HepG2 (cell line): ENCODE results near the gene MSI2. TPM values are rescaled to one million over a fixed set of nuclear protein-coding genes. Genes with fewer than 3 reads are reported as not detected.

Source experiments
- ATF1 ChIP-seq: IDR thresholded peaks from 2 replicates; pipeline ENCODE4 v1.6.1; 2016; ENCODE audit warnings: mild to moderate bottlenecking, control low read depth
- CBFB ChIP-seq: sonication (generic); formaldehyde crosslinking; IDR thresholded peaks from 2 replicates; pipeline ENCODE4 v1.4.0; 2020; ENCODE audit warnings: missing genetic modification reagents
- GZF1 ChIP-seq: sonication (generic); formaldehyde crosslinking; IDR thresholded peaks from 2 replicates; pipeline ENCODE4 v1.5.1; 2020; ENCODE audit warnings: mild to moderate bottlenecking, missing genetic modification reagents
- HDAC1 ChIP-seq: sonication (generic); formaldehyde crosslinking; IDR thresholded peaks from 2 replicates; pipeline ENCODE4 v1.5.1; 2020; ENCODE audit warnings: mild to moderate bottlenecking, missing genetic modification reagents
- NFIC ChIP-seq: IDR thresholded peaks from 2 replicates; pipeline ENCODE4 v1.6.1; 2012; ENCODE audit warnings: mild to moderate bottlenecking, low read length, inconsistent platforms
- NR2F1 ChIP-seq, 2 experiments: fragments of 450-650 bp in 1 of 2; formaldehyde crosslinking in 1 of 2; IDR thresholded peaks; 2 replicates each; pipeline versions ENCODE4 v1.5.0 to v1.6.1; 2016 to 2020; ENCODE audit warnings: mild to moderate bottlenecking in 1 of 2, missing compliant biosample characterization in 1 of 2, missing genetic modification reagents in 1 of 2, moderate library complexity in 1 of 2
- PATZ1 ChIP-seq: sonication (generic); formaldehyde crosslinking; IDR thresholded peaks from 2 replicates; pipeline ENCODE4 v1.4.0; 2020; ENCODE audit warnings: missing genetic modification reagents
- PHF20 ChIP-seq: sonication (generic); formaldehyde crosslinking; IDR thresholded peaks from 2 replicates; pipeline ENCODE4 v1.5.0; 2020; ENCODE audit warnings: mild to moderate bottlenecking, missing genetic modification reagents
- POGZ ChIP-seq: sonication (generic); formaldehyde crosslinking; IDR thresholded peaks from 2 replicates; pipeline ENCODE4 v1.4.0; 2020; ENCODE audit warnings: mild to moderate bottlenecking, missing genetic modification reagents
- SKI ChIP-seq: fragments of 450-650 bp; IDR thresholded peaks from one replicate; pipeline ENCODE4 v1.6.1; 2018; ENCODE audit warnings: mild to moderate bottlenecking; ENCODE audit not compliant: partially characterized antibody
- SOX13 ChIP-seq, 3 experiments: fragments of 450-650 bp in 1 of 3; sonication (generic) in 1 of 3; formaldehyde crosslinking in 1 of 3; IDR thresholded peaks in 2 of 3; conservative IDR thresholded peaks in 1 of 3; 2 replicates each; pipeline versions ENCODE4 v1.5.0 to v1.6.1; 2016 to 2020; ENCODE audit warnings: antibody characterized with exemption in 1 of 3, mild to moderate bottlenecking in 1 of 3, missing compliant biosample characterization in 1 of 3, missing genetic modification reagents in 1 of 3, moderate library complexity in 1 of 3
- SRY ChIP-seq: sonication (generic); formaldehyde crosslinking; IDR thresholded peaks from 2 replicates; pipeline ENCODE4 v1.8.0; 2022; ENCODE audit warnings: mild to moderate bottlenecking, missing genetic modification reagents
- TBX2 ChIP-seq: sonication (generic); formaldehyde crosslinking; IDR thresholded peaks from 2 replicates; pipeline ENCODE4 v1.5.0; 2020; ENCODE audit warnings: missing genetic modification reagents, mild to moderate bottlenecking, borderline replicate concordance
- TEAD3 ChIP-seq: optimal IDR thresholded peaks from 2 replicates; pipeline ENCODE3; 2016; ENCODE audit warnings: borderline replicate concordance
- ZBTB25 ChIP-seq: IDR thresholded peaks from 2 replicates; pipeline ENCODE4 v1.6.1; 2018; ENCODE audit warnings: missing genetic modification reagents
- ZBTB7B ChIP-seq: sonication (generic); formaldehyde crosslinking; IDR thresholded peaks from 2 replicates; pipeline ENCODE4 v1.4.0; 2020; ENCODE audit warnings: missing genetic modification reagents
- ZNF205 ChIP-seq: IDR thresholded peaks from 2 replicates; pipeline ENCODE4 v1.6.1; 2018; ENCODE audit warnings: missing biosample characterization, missing genetic modification reagents
- ZNF337 ChIP-seq: sonication (generic); formaldehyde crosslinking; IDR thresholded peaks from 2 replicates; pipeline ENCODE4 v1.5.1; 2020; ENCODE audit warnings: missing genetic modification reagents, low read depth, mild to moderate bottlenecking, borderline replicate concordance
- ZNF430 ChIP-seq: sonication (generic); formaldehyde crosslinking; IDR thresholded peaks from 2 replicates; pipeline ENCODE4 v1.9.0; 2021; ENCODE audit warnings: mild to moderate bottlenecking, missing genetic modification reagents
- ZNF501 ChIP-seq: sonication (generic); formaldehyde crosslinking; IDR thresholded peaks from 2 replicates; pipeline ENCODE4 v1.5.1; 2020; ENCODE audit warnings: mild to moderate bottlenecking, moderate library complexity, missing genetic modification reagents
- ZNF547 ChIP-seq: sonication (generic); formaldehyde crosslinking; IDR thresholded peaks from 2 replicates; pipeline ENCODE4 v1.5.1; 2020; ENCODE audit warnings: mild to moderate bottlenecking, missing genetic modification reagents
- ZXDC ChIP-seq: sonication (generic); formaldehyde crosslinking; IDR thresholded peaks from 2 replicates; pipeline ENCODE4 v1.5.0; 2020; ENCODE audit warnings: mild to moderate bottlenecking, missing genetic modification reagents
- polyA plus RNA-seq, 8 experiments: library from polyadenylated mRNA; depleted of rRNA in 3 of 8; stranded (reverse) in 7 of 8; unstranded in 1 of 8; fragments of >200 nt; fragmentation: Illumina TruSeq in 4 of 8; extraction: Trizol in 4 of 8; gene quantifications; 2 replicates each; pipeline versions ENCODE4 v1.2.1 to v1.2.3, GENCODE V29; 2011 to 2016; ENCODE audit warnings: low read depth in 4 of 8, missing spikeins in 1 of 8, mixed read lengths in 1 of 8; ENCODE audit not compliant: insufficient read depth in 1 of 8
- total RNA-seq, 5 experiments: library from RNA; depleted of rRNA; stranded (reverse); fragments of >200 nt; fragmentation: Illumina TruSeq; extraction: Trizol; gene quantifications; 2 replicates each; pipeline ENCODE4 v1.2.3, GENCODE V29; 2016; ENCODE audit warnings: low read depth in 1 of 5
- TF ChIP-seq, protein P1 (sequence below): sonication (generic); formaldehyde crosslinking; IDR thresholded peaks from 2 replicates; pipeline ENCODE4 v1.5.0; 2020; ENCODE audit warnings: missing genetic modification reagents

The MSI2 gene
- total and polyA plus RNA-seq, 2 of the 13 experiments (the other 11 are each of a cell fraction or from before 2014, with no cell fraction given) = 77.5 to 78.4 TPM

GRCh38 chr17:57284984-57285646 is 28.8 kb downstream of the MSI2 start (continued):
- TF ChIP-seq ZBTB25 (CRISPR knock-in tag) = 0 out of 2 replicates have a peak, but pooled peaks have one; percentile 41
- TF ChIP-seq ZNF547 (CRISPR knock-in tag) = no peak
- TF ChIP-seq ATF1 (CRISPR knock-in tag) = no peak
- TF ChIP-seq ZNF430 (CRISPR knock-in tag) = no peak
- no peak for TF ChIP-seq SOX13 (IDR thresholded peaks at IDR 0.05)
- peak in 1 of 2 experiments; percentile 88; a peak in 2 of 4 replicates for TF ChIP-seq SOX13 (CRISPR knock-in tag; conservative IDR thresholded peaks at IDR 0.05 in 1 of 2, IDR thresholded peaks at IDR 0.05 in 1 of 2)
- peak; percentile 89; the same call in 1 of the 2 replicates for TF ChIP-seq ZNF205 (CRISPR knock-in tag)
- TF ChIP-seq ZXDC (CRISPR knock-in tag) = no peak
- peak; percentile 24; the same call in 1 of the 2 replicates for TF ChIP-seq HDAC1
- peak; percentile 68; the same call in 1 of the 2 replicates for TF ChIP-seq CBFB (CRISPR knock-in tag)
- 0 out of 4 replicates have a peak, but pooled peaks have one; percentile 24 to 47 for TF ChIP-seq NR2F1 (CRISPR knock-in tag; IDR thresholded peaks at IDR 0.05)
- TF ChIP-seq ZBTB7B (CRISPR knock-in tag) = peak; percentile 70; the same call in 1 of the 2 replicates
- TF ChIP-seq ZNF501 (CRISPR knock-in tag) = peak; percentile 61; the same call in 1 of the 2 replicates
- TF ChIP-seq NFIC = peak; percentile 40; the same call in 1 of the 2 replicates
- TF ChIP-seq ZNF337 (CRISPR knock-in tag) = 0 out of 2 replicates have a peak, but pooled peaks have one; percentile 49
- no peak for TF ChIP-seq PHF20
- TF ChIP-seq, protein P1, sequence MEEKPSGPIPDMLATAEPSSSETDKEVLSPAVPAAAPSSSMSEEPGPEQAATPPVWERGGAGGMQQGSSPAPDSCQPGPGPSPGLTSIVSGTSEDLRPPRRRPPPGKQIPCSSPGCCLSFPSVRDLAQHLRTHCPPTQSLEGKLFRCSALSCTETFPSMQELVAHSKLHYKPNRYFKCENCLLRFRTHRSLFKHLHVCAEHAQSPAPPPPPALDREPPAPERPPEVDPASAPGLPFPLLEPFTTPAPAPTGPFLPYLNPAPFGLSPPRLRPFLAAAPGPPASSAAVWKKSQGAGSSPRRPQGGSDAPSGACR (CRISPR knock-in tag) = 0 out of 2 replicates have a peak, but pooled peaks have one; percentile 32
- peak; percentile 55 for TF ChIP-seq TBX2 (CRISPR knock-in tag)
- TF ChIP-seq PATZ1 (CRISPR knock-in tag) = peak; percentile 81
- TF ChIP-seq TEAD3 (CRISPR knock-in tag) = peak; percentile 23
- no peak for TF ChIP-seq SRY (CRISPR knock-in tag)
- TF ChIP-seq POGZ (CRISPR knock-in tag) = peak; percentile 53
- no peak for TF ChIP-seq GZF1 (CRISPR knock-in tag)
- no peak for TF ChIP-seq SKI
